Body of pancreas (tissue), 4 donors: ENCODE measurements around the gene AK4.

Source experiments
- CTCF ChIP-seq, 7 experiments: fragments of 450-650 bp in 4 of 7; fragments of 200-600 bp in 3 of 7; sonication (generic) in 3 of 7; IDR thresholded peaks; one replicate each; pipeline ENCODE4 v1.5.1; 2016 to 2019; ENCODE audit warnings: antibody characterized with exemption in 7 of 7
- POLR2A ChIP-seq, 3 donors: fragments of 450-650 bp; IDR thresholded peaks; one replicate each; pipeline ENCODE4 v1.6.1; 2016; ENCODE audit warnings: antibody characterized with exemption in 3 of 3, mild to moderate bottlenecking in 2 of 3

GRCh38 chr1:65178235-65178634 lies 30.2 kb downstream of the AK4 start:
- TF ChIP-seq CTCF (IDR thresholded peaks at IDR 0.05), result no peak
- TF ChIP-seq POLR2A (IDR thresholded peaks at IDR 0.05), result no peak
